Type B pancreatic cell (in vitro differentiated cells): ENCODE results near the gene HOOK2. TPM values are rescaled to one million over a fixed set of nuclear protein-coding genes. Genes with fewer than 3 reads are reported as not detected.

ENCODE experiments used
- DNase-seq: peaks from one replicate; pipeline ENCODE4 v3.0.0; 2021; ENCODE audit warnings: mixed read lengths; ENCODE audit not compliant: unreplicated experiment; ENCODE audit errors: extremely low spot score
- H3K27ac Mint-ChIP-seq: 2 replicates; pipeline ENCODE4 v1.8.0; 2021; ENCODE audit warnings: mild to moderate bottlenecking, mixed read lengths
- H3K27me3 Mint-ChIP-seq: 2 replicates; pipeline ENCODE4 v1.8.0; 2021; ENCODE audit warnings: mixed read lengths
- H3K36me3 Mint-ChIP-seq: 2 replicates; pipeline ENCODE4 v1.8.0; 2021; ENCODE audit warnings: mixed read lengths
- H3K4me1 Mint-ChIP-seq: one replicate; pipeline ENCODE4 v1.8.0; 2021; ENCODE audit warnings: mixed read lengths; ENCODE audit not compliant: unreplicated experiment
- H3K4me3 Mint-ChIP-seq: 2 replicates; pipeline ENCODE4 v1.8.0; 2021; ENCODE audit warnings: mild to moderate bottlenecking, mixed read lengths
- H3K9me3 Mint-ChIP-seq: 2 replicates; pipeline ENCODE4 v1.8.0; 2021; ENCODE audit warnings: mixed read lengths
- total RNA-seq: library from RNA; stranded (reverse); gene quantifications from 2 replicates; pipeline ENCODE4 v1.2.1, GENCODE V29; 2021; ENCODE audit warnings: low replicate concordance
- TF ChIP-seq, protein P1 (sequence below): fragments of 200-600 bp; sonication (generic); conservative IDR thresholded peaks from 2 replicates; pipeline ENCODE4 v1.5.0; 2021; ENCODE audit warnings: antibody characterized with exemption, mild to moderate bottlenecking

HOOK2 gene
- total RNA-seq, 1 donor from 2014 or later: 50.1 TPM

DNA sequence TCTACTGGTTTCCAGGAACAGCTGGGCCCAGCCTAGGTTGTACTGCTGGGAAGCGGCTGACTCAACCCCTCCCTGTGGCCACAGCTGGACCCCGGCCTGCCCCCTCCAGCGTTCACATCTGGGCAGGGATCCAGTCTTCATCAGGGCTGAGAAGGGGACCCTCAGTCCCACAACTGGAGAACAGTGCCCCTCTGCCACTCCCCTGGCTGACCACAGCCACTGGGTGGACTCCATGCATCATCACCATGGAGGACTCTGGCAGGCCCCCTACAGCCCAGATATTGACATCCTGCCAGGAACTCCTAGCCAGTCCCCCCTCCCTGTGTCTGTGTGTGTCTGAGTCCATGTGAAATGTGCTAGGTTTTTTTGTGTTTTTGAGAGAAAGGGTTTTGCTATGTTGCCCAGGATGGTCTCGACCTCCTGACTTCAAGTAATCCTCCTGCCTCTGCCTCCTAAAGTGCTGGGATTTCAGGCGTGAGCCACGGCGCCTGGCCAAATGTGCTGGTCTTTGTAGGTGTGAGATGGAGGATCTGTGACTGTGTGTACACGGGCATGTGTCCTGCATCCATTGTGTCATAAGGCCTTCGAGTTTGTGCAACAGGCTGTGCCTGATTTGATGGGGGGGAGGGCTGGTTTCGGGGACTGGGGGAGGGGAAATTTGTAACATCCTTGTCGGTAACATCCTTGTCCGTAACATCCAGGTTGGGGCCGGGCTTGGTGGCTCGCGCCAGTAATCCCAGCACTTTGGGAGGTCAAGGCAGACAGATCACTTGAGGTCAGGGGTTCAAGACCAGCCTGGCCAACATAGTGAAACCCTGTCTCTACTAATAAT lies 4.0 kb upstream of the HOOK2 start:
- DNase-seq: no peak
- Mint-ChIP-seq H3K9me3 (no peaks in the 10 kb centered on the region), H3K4me1 (peaks cover 20% of the 10 kb centered on the region), H3K27ac (peak overlapping the region; percentile 68), H3K36me3 (no peaks in the 10 kb centered on the region), H3K27me3 (peaks cover 5% of the 10 kb centered on the region), H3K4me3 (peak overlapping the region; percentile 73)
- TF ChIP-seq, protein P1, sequence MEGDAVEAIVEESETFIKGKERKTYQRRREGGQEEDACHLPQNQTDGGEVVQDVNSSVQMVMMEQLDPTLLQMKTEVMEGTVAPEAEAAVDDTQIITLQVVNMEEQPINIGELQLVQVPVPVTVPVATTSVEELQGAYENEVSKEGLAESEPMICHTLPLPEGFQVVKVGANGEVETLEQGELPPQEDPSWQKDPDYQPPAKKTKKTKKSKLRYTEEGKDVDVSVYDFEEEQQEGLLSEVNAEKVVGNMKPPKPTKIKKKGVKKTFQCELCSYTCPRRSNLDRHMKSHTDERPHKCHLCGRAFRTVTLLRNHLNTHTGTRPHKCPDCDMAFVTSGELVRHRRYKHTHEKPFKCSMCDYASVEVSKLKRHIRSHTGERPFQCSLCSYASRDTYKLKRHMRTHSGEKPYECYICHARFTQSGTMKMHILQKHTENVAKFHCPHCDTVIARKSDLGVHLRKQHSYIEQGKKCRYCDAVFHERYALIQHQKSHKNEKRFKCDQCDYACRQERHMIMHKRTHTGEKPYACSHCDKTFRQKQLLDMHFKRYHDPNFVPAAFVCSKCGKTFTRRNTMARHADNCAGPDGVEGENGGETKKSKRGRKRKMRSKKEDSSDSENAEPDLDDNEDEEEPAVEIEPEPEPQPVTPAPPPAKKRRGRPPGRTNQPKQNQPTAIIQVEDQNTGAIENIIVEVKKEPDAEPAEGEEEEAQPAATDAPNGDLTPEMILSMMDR: no peak

DNA sequence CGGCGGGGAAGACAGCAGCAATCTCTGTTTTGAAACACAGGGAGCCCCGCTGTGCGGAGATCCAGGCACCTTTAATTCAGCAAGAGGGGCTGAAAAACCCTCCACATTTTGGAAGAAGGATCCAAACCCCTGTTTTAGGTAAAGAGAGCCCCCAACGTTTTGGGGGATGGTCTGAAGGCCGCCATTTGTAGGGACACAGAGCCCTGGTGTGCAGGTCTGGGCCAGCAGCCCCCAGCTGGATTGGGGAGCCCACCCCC lies 3.5 kb upstream of the HOOK2 start:
- no peak for DNase-seq
- Mint-ChIP-seq H3K36me3 (no peaks in the 10 kb centered on the region), H3K4me3 (peak overlapping the region; percentile 89), H3K4me1 (peaks cover 20% of the 10 kb centered on the region), H3K27ac (peak overlapping the region; percentile 66), H3K27me3 (peaks cover 5% of the 10 kb centered on the region), H3K9me3 (no peaks in the 10 kb centered on the region)
- TF ChIP-seq, protein P1: no peak

DNA sequence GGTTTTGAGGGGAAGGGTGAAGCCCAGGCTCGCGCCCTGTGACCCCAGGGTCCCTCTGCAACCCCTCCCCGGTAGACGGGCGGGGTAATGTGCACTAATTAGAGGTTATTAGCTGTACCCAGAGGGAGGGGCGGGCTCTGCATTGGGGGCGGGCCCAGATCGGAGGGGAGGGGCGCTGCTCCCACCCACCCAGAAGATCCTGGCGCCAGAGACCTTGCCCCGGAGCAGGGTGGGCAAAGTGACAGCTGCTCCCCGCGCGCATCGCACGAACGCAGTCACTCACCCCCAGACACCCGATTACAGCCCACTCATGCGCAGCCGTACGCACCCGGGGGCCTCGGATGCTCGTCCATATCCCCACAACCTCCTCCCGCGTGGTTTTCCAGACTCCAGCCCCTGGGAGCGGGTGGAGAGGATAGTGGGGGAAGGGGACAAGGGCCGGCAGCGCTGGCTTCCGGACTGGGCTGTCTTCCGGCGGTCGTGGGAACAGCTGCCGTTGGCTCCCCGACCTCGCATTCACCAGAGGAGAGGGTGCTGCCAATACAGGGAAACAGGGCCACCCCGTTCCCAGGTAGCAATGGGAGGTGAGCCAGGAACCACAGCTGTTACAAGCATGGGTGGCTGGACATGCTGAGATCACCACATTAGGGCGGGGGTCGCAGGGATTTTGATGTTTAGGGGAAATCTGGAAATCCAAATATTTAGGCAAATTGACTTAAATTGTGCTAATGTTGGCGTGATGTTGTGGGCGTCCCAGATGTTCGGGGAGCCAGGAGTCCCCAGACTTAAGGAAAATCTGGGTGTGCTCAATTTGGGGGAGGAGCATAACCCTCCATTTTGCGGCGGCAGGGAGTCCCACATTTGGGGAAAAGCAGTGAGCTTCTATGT lies 2.9 kb upstream of the HOOK2 start:
- H3K36me3 Mint-ChIP-seq: no peaks in the 10 kb centered on the region
- H3K4me3 Mint-ChIP-seq: peak overlapping the region; percentile 89
- peak overlapping the region; percentile 66 for H3K27ac Mint-ChIP-seq
- H3K4me1 Mint-ChIP-seq: peaks cover 23% of the 10 kb centered on the region
- no peak for DNase-seq
- TF ChIP-seq, protein P1: no peak
- peaks cover 5% of the 10 kb centered on the region for H3K27me3 Mint-ChIP-seq
- H3K9me3 Mint-ChIP-seq: no peaks in the 10 kb centered on the region

DNA sequence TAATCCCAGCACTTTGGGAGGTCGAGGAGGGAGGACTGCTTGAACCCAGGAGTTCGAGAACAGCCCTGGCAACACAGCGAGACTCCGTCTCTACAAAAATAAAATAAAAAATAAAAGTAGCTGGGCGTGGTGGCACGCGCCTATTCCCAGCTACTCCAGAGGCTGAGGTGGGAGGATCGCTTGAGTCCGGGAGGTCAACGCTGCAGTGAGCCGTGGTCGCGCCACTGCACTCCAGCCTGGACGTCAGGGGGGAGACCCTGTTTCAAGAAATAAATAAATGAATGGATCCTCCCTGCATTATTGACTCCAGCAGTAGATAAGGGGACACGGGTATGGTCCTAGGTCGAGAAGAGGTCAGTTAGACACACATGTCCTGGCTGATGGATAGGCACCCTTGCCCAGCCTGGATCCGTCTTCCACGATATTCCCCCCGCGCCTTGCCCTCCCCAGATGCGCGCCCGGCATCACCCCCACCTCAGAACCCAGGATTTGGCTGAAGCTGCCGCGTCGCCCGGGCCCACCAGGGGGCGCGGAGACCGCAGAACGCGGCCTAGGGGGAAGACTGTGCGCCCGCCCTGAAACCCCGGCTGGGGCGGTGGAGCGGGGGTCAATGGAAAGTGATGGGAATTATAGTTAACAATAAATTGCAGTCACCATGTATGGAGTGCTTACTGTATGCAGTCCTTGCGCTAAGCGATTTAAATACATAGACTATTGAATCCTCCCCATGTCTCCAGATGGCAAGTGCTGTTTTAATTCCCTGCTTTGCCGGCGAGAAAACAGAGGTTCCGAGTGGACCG lies 2.1 kb upstream of the HOOK2 start:
- H3K27me3 Mint-ChIP-seq: peaks cover 5% of the 10 kb centered on the region
- H3K27ac Mint-ChIP-seq: no peak overlapping the region
- peaks cover 23% of the 10 kb centered on the region for H3K4me1 Mint-ChIP-seq
- H3K36me3 Mint-ChIP-seq: no peaks in the 10 kb centered on the region
- H3K9me3 Mint-ChIP-seq: no peaks in the 10 kb centered on the region
- peak overlapping the region; percentile 89 for H3K4me3 Mint-ChIP-seq
- DNase-seq: peak; percentile 89
- TF ChIP-seq, protein P1: peak; percentile 98

DNA sequence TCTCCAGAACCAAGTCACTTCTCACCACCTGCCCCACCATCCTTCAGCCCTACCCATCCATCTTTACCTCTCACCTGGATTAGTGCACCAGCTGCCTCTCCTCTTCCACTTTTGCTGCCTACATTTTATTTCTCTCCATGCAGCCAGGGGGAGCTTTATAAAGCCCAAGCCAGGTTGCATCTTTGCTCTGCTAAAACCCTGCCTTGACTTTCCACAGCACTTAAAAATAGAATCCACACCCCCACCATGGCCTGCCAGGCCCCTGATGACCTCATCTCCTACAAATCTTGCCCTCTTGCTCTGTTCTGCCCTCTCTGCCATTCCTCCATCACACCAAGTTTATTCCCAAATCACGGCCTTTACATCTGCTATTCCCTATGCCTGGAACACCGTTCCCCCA lies 1.8 kb downstream of the HOOK2 start:
- TF ChIP-seq, protein P1: no peak
- H3K9me3 Mint-ChIP-seq: no peaks in the 10 kb centered on the region
- H3K27ac Mint-ChIP-seq: peak overlapping the region; percentile 39
- peak overlapping the region; percentile 69 for H3K4me3 Mint-ChIP-seq
- DNase-seq: no peak
- H3K36me3 Mint-ChIP-seq: no peaks in the 10 kb centered on the region
- peaks cover 10% of the 10 kb centered on the region for H3K4me1 Mint-ChIP-seq
- peaks cover 3% of the 10 kb centered on the region for H3K27me3 Mint-ChIP-seq
